GM12878 (cell line): ENCODE measurements around the gene DPP6.

Experiments used
- ATF3 ChIP-seq: IDR thresholded peaks from 2 replicates; pipeline ENCODE4 v1.6.1; 2011; ENCODE audit warnings: low read depth, mild to moderate bottlenecking, low read length, moderate library complexity, borderline replicate concordance; ENCODE audit errors: extremely low read depth
- MXI1 ChIP-seq: fragments of 150-350 bp; IDR thresholded peaks from 2 replicates; pipeline ENCODE4 v1.6.1; 2011; ENCODE audit warnings: low read depth, mild to moderate bottlenecking, inconsistent platforms, low read length, improper control_type of control experiment
- NR2C2 ChIP-seq: IDR thresholded peaks from 2 replicates; pipeline ENCODE4 v1.6.1; 2011; ENCODE audit warnings: borderline replicate concordance, low read depth; ENCODE audit not compliant: control insufficient read depth, insufficient read length
- POLR2A ChIP-seq: IDR thresholded peaks from 2 replicates; pipeline ENCODE4 v1.6.1; 2011; ENCODE audit warnings: low read depth, mild to moderate bottlenecking, low read length
- REST ChIP-seq: IDR thresholded peaks from 2 replicates; pipeline ENCODE4 v1.6.1; 2012; ENCODE audit warnings: mild to moderate bottlenecking, low read depth, low read length
- TAF1 ChIP-seq: IDR thresholded peaks from 2 replicates; pipeline ENCODE4 v1.6.1; 2011; ENCODE audit warnings: mild to moderate bottlenecking, low read depth, low read length, borderline replicate concordance
- ZNF274 ChIP-seq: IDR thresholded peaks from one replicate; pipeline ENCODE4 v1.8.0; 2011; ENCODE audit not compliant: insufficient read length, insufficient read depth
- TF ChIP-seq, protein P1 (sequence below): IDR thresholded peaks from 2 replicates; pipeline ENCODE4 v1.6.1; 2011; ENCODE audit warnings: mild to moderate bottlenecking, low read depth, low read length, moderate library complexity; ENCODE audit not compliant: insufficient replicate concordance
- TF ChIP-seq, protein P2 (sequence below): fragments of 450-650 bp; conservative IDR thresholded peaks from 2 replicates; pipeline ENCODE4 v1.6.1; 2017; ENCODE audit warnings: mild to moderate bottlenecking, moderate library complexity

DNA sequence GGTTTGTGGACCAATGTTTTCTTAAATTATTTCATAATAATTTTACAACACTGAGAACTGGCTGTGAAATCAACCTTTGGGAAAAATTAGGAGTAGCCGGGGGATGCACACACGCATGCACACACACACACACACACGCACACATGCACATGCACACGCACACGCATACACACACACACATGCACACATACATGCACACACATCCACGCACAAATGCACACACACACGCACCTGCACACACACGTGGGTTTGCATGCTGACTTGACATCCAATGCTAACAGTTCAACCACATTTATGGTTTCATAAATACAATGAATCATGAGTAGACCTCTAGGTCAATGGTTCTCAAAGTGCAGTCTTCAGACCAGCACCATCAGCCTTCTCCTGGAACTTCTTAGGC is 354.1 kb downstream of the DPP6 start:
- TF ChIP-seq POLR2A: no peak
- TF ChIP-seq, protein P1, sequence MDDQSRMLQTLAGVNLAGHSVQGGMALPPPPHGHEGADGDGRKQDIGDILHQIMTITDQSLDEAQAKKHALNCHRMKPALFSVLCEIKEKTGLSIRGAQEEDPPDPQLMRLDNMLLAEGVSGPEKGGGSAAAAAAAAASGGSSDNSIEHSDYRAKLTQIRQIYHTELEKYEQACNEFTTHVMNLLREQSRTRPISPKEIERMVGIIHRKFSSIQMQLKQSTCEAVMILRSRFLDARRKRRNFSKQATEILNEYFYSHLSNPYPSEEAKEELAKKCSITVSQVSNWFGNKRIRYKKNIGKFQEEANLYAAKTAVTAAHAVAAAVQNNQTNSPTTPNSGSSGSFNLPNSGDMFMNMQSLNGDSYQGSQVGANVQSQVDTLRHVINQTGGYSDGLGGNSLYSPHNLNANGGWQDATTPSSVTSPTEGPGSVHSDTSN: no peak
- no peak for TF ChIP-seq ZNF274
- no peak for TF ChIP-seq NR2C2
- no peak for TF ChIP-seq MXI1
- TF ChIP-seq REST: no peak
- TF ChIP-seq, protein P2, sequence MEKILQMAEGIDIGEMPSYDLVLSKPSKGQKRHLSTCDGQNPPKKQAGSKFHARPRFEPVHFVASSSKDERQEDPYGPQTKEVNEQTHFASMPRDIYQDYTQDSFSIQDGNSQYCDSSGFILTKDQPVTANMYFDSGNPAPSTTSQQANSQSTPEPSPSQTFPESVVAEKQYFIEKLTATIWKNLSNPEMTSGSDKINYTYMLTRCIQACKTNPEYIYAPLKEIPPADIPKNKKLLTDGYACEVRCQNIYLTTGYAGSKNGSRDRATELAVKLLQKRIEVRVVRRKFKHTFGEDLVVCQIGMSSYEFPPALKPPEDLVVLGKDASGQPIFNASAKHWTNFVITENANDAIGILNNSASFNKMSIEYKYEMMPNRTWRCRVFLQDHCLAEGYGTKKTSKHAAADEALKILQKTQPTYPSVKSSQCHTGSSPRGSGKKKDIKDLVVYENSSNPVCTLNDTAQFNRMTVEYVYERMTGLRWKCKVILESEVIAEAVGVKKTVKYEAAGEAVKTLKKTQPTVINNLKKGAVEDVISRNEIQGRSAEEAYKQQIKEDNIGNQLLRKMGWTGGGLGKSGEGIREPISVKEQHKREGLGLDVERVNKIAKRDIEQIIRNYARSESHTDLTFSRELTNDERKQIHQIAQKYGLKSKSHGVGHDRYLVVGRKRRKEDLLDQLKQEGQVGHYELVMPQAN: no peak
- no peak for TF ChIP-seq ATF3
- TF ChIP-seq TAF1: no peak
